Activated CD4-positive, alpha-beta T cell treated with anti-CD3 and anti-CD28 coated beads, Interleukin-2, amount 10 ng/mL, durations not matched to agents 24 days and 14 days (primary cell): ENCODE measurements around the gene CRIM1. TPM values are rescaled to one million over a fixed set of nuclear protein-coding genes. Genes with fewer than 3 reads are reported as not detected.
"Not testable (repeated sequence)": the region's sequence is repeated elsewhere in the genome, so short reads cannot be mapped to it uniquely, and the experiment has no call there.

Experiments
- DNase-seq: peaks from one replicate; pipeline ENCODE4 v3.0.0; 2022
- H3K27ac Mint-ChIP-seq: one replicate; pipeline ENCODE4 v1.8.0; 2022; ENCODE audit warnings: mild to moderate bottlenecking, mixed read lengths
- H3K27me3 Mint-ChIP-seq: one replicate; pipeline ENCODE4 v1.8.0; 2022; ENCODE audit warnings: mixed read lengths
- H3K36me3 Mint-ChIP-seq: one replicate; pipeline ENCODE4 v1.8.0; 2022; ENCODE audit warnings: low read depth, mild to moderate bottlenecking, mixed read lengths
- H3K4me1 Mint-ChIP-seq: one replicate; pipeline ENCODE4 v1.8.0; 2021; ENCODE audit warnings: mixed read lengths
- H3K4me3 Mint-ChIP-seq: one replicate; pipeline ENCODE4 v1.8.0; 2022; ENCODE audit warnings: mild to moderate bottlenecking, moderate library complexity, mixed read lengths
- H3K9me3 Mint-ChIP-seq: one replicate; pipeline ENCODE4 v1.8.0; 2021; ENCODE audit warnings: mixed read lengths
- intact Hi-C: fragments of 100-400 bp; cut with micrococcal nuclease; formaldehyde crosslinking; loops from one replicate; pipeline ENCODE4 v1.15.1; 2023
- total RNA-seq: library from RNA; stranded (reverse); gene quantifications from 2 replicates; pipeline ENCODE4 v1.2.3, GENCODE V29; 2022

Gene CRIM1, protein sequence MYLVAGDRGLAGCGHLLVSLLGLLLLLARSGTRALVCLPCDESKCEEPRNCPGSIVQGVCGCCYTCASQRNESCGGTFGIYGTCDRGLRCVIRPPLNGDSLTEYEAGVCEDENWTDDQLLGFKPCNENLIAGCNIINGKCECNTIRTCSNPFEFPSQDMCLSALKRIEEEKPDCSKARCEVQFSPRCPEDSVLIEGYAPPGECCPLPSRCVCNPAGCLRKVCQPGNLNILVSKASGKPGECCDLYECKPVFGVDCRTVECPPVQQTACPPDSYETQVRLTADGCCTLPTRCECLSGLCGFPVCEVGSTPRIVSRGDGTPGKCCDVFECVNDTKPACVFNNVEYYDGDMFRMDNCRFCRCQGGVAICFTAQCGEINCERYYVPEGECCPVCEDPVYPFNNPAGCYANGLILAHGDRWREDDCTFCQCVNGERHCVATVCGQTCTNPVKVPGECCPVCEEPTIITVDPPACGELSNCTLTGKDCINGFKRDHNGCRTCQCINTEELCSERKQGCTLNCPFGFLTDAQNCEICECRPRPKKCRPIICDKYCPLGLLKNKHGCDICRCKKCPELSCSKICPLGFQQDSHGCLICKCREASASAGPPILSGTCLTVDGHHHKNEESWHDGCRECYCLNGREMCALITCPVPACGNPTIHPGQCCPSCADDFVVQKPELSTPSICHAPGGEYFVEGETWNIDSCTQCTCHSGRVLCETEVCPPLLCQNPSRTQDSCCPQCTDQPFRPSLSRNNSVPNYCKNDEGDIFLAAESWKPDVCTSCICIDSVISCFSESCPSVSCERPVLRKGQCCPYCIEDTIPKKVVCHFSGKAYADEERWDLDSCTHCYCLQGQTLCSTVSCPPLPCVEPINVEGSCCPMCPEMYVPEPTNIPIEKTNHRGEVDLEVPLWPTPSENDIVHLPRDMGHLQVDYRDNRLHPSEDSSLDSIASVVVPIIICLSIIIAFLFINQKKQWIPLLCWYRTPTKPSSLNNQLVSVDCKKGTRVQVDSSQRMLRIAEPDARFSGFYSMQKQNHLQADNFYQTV
- total RNA-seq = 16.8 and 19.0 TPM in 2 replicates

DNA sequence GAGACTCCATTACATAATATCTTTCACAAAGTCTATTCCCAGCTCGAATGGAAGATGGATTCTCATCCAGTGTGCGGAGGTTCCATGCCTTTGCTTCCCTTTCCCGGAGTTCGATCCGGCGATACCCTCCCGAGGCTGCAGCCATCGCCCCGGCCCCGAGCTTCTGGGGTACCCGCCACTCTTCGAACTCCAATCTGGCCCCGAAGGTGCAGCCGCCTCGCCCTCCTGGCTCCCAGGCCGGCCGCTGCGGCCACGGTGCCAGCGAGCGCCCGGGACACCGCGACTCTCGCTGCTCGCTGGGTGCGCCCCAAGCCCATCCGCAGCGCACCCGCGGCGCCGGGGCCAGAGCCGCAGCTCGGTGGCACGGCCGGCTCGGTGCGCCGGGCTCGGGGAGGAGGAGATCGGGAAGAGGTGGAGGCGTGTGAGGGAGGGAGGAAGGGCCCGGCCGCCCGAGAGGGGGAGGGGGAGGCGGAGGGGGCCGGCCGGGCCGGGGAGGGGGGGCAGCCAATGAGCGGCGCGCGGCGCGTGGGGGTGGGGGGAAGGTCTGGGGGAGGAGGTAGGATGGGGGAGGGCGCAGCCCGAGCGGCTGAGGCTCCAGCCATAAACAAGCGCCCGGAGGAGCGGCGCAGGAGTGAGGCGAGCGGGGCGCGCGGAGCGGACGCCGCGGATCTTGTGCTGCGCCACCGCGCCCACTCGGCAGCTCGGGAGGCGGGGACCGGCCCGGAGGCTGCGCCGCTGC is at the start of gene CRIM1:
Gene CRIM1, plus strand, starts transcription at position 628 of the 739 bp plus-strand sequence. CDS start 515 bp downstream, outside the sequence.
- Mint-ChIP-seq H3K4me3 (peak within 1 kb of the TSS; percentile 96), H3K9me3 (no peaks in the 10 kb centered on the region), H3K4me1 (peaks cover 31% of the 10 kb centered on the region), H3K27me3 (peaks cover 60% of the 10 kb centered on the region), H3K36me3 (no peaks in the 10 kb centered on the region), H3K27ac (peak within 1 kb of the TSS; percentile 61)
- intact Hi-C loops = loop anchor here (1.0 to 10.0 kb wide), 3 partner anchors 48 to 481 kb away; no protein-coding TSS in a partner anchor
- peak; percentile 84 for DNase-seq

DNA sequence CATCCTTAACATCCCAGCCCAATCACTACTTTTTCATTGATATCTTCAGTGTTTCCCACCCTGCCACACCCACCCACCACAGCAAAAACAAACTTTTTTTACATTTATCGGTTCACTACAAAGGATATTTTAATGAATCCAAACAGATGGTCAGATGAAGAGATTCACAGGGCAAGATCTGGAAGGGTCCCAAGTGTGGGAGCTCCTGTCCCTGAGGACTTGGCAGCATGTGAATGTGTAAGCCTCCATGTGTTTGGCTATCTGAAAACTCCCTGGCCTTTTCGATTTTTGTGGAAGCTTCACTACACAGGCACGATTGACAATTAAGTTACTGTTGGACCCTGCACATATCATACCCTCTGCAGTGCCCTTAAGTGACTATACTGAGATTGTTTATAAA is 48.1 kb upstream of the CRIM1 start:
- Mint-ChIP-seq H3K4me3 (no peak overlapping the region), H3K27ac (no peak overlapping the region), H3K9me3 (peaks cover 20% of the 10 kb centered on the region), H3K27me3 (peaks cover 4% of the 10 kb centered on the region), H3K4me1 (peaks cover 21% of the 10 kb centered on the region), H3K36me3 (no peaks in the 10 kb centered on the region)
- intact Hi-C loops = no loop called here
- DNase-seq = no peak

DNA sequence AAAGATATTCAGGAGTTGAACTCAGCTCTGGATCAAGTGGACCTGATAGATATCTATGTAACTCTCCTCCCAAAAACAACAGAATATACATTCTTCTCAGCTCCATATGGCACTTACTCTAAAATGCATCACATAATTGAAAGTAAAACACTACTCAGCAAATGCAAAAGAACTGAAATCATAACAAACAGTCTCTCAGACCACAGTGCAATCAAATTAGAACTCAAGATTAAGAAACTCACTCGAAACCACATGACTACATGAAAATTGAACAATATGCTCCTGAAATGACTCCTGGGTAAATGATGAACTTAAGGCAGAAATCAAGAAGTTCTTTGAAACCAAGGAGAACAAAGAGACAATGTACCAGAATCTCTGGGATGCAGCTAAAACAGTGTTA is 45.1 kb upstream of the CRIM1 start:
- Mint-ChIP-seq H3K27me3 (peaks cover 14% of the 10 kb centered on the region), H3K27ac (peak overlapping the region; percentile 14), H3K4me1 (peaks cover 24% of the 10 kb centered on the region), H3K9me3 (peaks cover 25% of the 10 kb centered on the region)
- not testable (repeated sequence) for H3K4me3 Mint-ChIP-seq, H3K36me3 Mint-ChIP-seq, DNase-seq
- intact Hi-C loops = loop anchor here (2.0 kb wide), 1 partner anchor 64 kb away; no protein-coding TSS in a partner anchor

DNA sequence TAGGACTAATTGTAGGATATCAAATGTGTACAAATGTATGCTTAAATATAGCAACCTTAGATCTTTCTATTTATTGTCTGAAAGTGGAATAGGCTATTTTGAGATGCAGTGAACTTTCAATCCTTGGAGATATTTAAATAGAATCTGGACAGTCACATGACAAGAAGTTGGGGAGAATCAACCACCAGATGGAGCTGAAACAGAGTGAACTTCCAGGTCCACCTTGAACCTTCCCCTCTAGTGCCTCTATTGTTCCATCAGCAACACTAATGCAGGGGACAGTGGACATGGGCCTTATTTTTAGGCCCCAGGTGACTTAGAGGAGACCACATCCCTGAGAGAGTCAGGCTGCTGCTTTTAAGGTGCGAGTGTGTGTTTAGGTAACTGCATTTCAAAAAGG is 37.0 kb upstream of the CRIM1 start:
- Mint-ChIP-seq H3K27me3 (peaks cover 15% of the 10 kb centered on the region), H3K27ac (no peak overlapping the region), H3K4me3 (no peak overlapping the region), H3K36me3 (peaks cover 2% of the 10 kb centered on the region), H3K4me1 (peaks cover 3% of the 10 kb centered on the region), H3K9me3 (peaks cover 15% of the 10 kb centered on the region)
- intact Hi-C loops = no loop called here
- no peak for DNase-seq

DNA sequence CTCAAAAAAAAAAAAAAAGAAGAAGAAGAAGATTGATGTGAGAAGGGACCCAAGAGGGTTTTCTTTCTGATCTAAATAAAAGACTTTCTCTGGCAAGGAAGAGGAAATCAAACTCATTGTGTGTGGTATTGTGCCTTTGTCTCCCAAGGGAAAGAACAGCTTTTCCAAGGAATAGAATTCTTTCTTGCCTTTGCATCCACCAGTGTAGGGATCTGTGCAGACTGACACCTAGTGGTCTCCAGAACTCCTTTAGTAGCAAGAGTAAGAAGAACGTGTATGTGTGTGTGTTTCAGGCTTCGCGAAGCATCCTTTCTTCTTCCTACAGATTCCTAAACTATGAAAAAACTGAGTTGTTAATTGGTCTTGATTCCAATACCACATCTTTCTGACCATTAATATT is 33.5 kb upstream of the CRIM1 start:
- DNase-seq = no peak
- H3K4me3 Mint-ChIP-seq = no peak overlapping the region
- intact Hi-C loops = no loop called here
- no peaks in the 10 kb centered on the region for H3K36me3 Mint-ChIP-seq
- H3K9me3 Mint-ChIP-seq = peaks cover 4% of the 10 kb centered on the region
- H3K27ac Mint-ChIP-seq = no peak overlapping the region
- H3K27me3 Mint-ChIP-seq = peaks cover 19% of the 10 kb centered on the region
- H3K4me1 Mint-ChIP-seq = peaks cover 3% of the 10 kb centered on the region

DNA sequence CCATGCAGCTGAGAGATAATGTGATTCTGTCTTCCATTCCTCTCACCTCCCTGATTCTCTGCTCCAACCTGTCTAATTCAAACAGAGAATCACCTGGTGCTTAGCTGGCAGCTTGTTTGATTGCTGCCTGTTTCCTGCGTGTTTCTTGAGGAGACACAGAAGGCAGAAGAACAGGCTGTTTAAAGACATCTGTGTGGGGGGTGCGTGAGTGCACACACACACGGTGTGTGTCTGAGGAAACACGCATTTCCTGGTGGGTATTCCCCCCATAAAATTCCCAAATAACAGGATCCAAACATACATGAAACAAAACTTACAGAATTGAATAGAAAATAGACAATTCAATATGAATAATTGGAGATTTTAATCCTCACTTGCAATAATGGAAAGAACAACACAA is 29.3 kb upstream of the CRIM1 start:
- intact Hi-C loops = no loop called here
- Mint-ChIP-seq H3K4me1 (peaks cover 3% of the 10 kb centered on the region), H3K27ac (no peak overlapping the region), H3K4me3 (no peak overlapping the region), H3K9me3 (no peaks in the 10 kb centered on the region), H3K36me3 (no peaks in the 10 kb centered on the region), H3K27me3 (peaks cover 32% of the 10 kb centered on the region)
- no peak for DNase-seq

DNA sequence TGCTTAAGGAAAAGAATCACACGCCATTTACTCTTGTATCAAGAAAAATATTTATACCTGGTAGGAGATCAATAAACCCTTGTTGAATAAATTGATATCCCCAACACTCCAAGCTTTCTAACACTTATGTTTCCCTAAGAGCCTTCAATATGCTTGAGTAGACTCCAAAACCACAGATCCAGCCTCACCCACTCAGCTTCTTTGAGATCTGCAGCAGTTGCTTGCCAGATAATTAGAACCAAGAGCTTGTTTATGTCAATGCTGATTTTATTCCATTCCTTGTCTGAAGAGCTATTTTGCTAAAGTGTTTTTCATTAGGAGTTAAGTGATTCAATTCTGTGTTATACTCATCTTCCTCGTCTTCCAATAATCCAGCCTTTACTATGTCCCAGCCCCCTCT is 26.3 kb upstream of the CRIM1 start:
- H3K4me3 Mint-ChIP-seq = no peak overlapping the region
- H3K9me3 Mint-ChIP-seq = no peaks in the 10 kb centered on the region
- H3K27me3 Mint-ChIP-seq = peaks cover 24% of the 10 kb centered on the region
- H3K36me3 Mint-ChIP-seq = no peaks in the 10 kb centered on the region
- H3K27ac Mint-ChIP-seq = no peak overlapping the region
- no peak for DNase-seq
- no peaks in the 10 kb centered on the region for H3K4me1 Mint-ChIP-seq
- intact Hi-C loops = no loop called here

DNA sequence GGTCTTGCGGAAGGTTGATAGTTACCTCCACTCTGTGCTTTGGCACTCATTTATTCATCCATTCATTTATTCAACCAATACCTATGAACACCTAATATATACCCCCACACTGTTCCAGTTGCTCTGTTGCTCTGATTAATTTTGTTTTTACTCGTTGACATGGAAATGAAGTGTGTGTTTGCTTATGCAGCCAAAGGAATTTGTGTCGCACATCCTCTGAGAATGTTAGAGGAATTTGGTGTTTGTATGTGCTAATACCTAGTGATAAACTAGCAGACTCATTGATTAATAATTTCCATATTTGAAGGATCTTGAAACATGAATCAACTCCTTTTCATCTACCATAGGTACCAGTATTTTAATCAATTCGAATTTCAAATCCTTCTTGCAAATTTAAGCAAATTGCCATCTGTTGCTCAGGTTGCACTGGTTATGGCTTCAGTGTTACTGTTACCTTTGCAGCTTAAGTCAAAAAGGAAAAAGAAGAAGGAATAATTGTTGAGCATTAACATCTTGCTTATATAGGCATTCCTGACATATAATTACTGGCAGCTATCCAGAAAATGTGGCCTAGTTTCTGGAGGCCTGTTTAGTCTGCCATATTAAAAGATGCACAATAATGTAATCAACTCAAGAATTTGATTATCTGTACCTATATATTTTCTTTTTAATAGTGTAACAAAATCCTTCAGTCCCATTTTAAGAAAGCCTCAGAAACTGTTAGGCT is 25.7 kb upstream of the CRIM1 start:
- H3K27me3 Mint-ChIP-seq = peaks cover 24% of the 10 kb centered on the region
- H3K36me3 Mint-ChIP-seq = no peaks in the 10 kb centered on the region
- no peak overlapping the region for H3K4me3 Mint-ChIP-seq
- no peaks in the 10 kb centered on the region for H3K4me1 Mint-ChIP-seq
- H3K9me3 Mint-ChIP-seq = no peaks in the 10 kb centered on the region
- no peak for DNase-seq
- H3K27ac Mint-ChIP-seq = no peak overlapping the region
- intact Hi-C loops = no loop called here

DNA sequence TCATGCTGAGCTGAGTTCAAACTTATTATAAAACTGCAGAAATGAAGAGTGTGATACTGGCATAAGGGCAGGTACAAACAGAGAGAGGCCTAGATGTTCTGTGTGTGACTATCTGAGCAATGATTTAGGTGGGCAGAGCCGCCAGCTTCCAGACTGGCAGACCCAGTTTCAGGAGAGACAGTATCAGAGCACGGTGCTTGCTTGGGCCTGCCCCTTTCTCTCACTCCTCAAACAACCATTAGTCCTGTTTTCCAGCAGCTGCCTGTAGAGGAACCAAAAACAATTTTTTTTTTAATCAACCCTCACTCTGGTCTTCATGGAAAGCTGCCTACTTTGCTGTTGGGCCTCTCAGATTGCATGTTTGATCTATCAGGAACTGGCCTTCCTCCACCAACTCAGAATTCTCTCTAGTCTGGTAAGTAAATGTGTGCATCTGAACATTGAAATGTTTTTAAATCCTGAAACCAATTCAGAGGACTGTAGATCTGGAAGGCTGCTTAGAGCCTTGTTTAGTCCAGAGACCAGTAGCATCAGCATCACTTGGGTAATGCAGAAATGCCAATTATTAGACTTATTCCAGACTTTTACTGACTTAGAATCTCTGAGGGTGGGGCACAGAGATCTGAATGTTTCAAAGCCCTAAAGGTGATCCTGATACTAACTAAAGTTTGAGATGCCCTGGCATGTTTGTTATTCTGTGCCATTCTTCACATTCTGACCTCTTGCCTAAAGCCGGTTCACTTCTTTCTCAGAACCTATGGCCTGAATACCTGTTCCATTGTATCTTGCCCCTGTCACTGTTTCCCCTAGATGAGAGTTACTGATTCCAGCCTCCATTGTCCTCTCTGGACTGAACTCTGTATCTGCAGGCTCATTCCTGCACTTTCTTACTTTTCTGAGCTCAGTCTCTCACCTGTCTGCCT is 24.8 kb upstream of the CRIM1 start:
- Mint-ChIP-seq H3K36me3 (no peaks in the 10 kb centered on the region), H3K9me3 (no peaks in the 10 kb centered on the region), H3K27me3 (peaks cover 30% of the 10 kb centered on the region), H3K27ac (no peak overlapping the region), H3K4me3 (no peak overlapping the region), H3K4me1 (no peaks in the 10 kb centered on the region)
- no peak for DNase-seq
- intact Hi-C loops = no loop called here

DNA sequence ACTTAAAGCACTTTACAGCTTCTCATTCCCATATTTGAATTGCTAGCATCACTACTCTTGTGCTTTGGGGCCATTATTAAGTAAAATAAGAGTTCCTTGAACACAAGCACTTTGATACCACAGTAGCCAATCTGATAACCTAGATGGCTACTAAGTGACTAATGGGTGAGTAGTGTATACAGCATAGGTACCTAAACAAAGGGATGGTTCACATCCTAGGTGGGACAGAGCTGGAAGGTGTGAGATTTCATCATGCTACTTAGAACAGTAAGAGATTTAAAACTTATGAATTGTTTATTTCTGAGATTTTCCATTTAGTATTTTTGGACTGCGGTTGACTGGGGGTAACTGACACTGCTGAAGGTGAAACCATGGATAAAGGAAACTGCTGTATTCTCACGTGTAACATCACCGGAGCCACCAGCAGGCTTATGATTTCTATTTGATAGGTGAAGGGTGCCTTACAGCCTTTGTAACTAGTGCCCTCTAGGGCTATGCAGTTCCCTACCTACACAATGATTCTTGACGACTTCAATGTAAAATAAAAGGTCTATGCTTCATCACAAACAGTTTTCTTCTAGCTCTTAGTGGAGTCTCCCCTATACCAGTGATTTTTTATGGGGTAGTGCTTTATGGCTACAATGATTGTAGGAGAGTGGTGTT is 22.1 kb upstream of the CRIM1 start:
- DNase-seq = no peak
- Mint-ChIP-seq H3K4me1 (peaks cover 8% of the 10 kb centered on the region), H3K27ac (no peak overlapping the region), H3K9me3 (no peaks in the 10 kb centered on the region), H3K36me3 (no peaks in the 10 kb centered on the region), H3K4me3 (no peak overlapping the region), H3K27me3 (peaks cover 17% of the 10 kb centered on the region)
- intact Hi-C loops = no loop called here

DNA sequence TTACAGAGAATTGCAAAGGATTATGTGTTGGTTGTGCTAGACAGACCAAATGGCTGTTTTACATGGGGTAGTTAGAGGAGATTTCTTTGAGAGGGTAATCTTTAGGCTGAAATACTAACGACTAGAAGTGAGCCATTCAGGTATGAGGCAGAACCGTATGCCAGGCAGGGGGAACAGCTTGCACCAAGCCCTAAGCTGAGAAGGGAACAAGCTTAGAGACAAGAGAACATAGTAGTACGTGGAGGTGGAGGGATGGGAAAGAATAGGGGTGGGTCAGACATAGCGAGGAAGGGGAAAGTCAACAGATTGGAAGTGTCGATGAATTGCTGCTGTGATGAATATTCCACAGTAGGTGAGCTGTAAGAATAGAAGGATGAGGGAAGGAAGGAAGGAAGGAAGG is 20.0 kb upstream of the CRIM1 start:
- peaks cover 10% of the 10 kb centered on the region for H3K27me3 Mint-ChIP-seq
- H3K9me3 Mint-ChIP-seq = no peaks in the 10 kb centered on the region
- H3K36me3 Mint-ChIP-seq = no peaks in the 10 kb centered on the region
- no peak for DNase-seq
- intact Hi-C loops = no loop called here
- no peak overlapping the region for H3K4me3 Mint-ChIP-seq
- peaks cover 11% of the 10 kb centered on the region for H3K4me1 Mint-ChIP-seq
- H3K27ac Mint-ChIP-seq = no peak overlapping the region

DNA sequence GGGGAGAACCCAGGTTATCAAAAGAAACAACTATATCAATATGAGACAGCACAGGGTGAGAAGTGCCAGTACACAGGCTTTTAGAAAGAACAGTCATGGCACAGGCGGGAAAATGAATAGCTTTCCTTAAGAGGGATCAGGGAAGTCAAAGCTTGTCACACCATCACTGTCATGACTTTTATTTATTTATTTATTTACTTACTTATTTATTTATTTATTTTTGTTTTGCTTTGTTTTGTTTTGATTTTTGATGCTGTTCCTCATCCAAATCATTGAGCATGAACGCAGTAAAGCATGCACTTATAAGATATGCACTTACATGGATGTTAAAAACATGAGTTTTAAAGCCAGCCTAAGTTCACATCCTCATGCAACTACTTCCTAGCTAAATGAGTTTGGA is 19.3 kb upstream of the CRIM1 start:
- Mint-ChIP-seq H3K27ac (no peak overlapping the region), H3K36me3 (no peaks in the 10 kb centered on the region), H3K4me1 (peaks cover 11% of the 10 kb centered on the region), H3K27me3 (peaks cover 10% of the 10 kb centered on the region), H3K9me3 (no peaks in the 10 kb centered on the region), H3K4me3 (no peak overlapping the region)
- intact Hi-C loops = no loop called here
- DNase-seq = no peak
